CD4-positive, alpha-beta T cell treated with Interleukin-17A for 1 hour (primary cell): Measurements from ENCODE around the gene FOXP2.

Source experiments
- DNase-seq: peaks from one replicate; pipeline ENCODE4 v3.0.0-alpha.2; 2020

Gene FOXP2

DNA sequence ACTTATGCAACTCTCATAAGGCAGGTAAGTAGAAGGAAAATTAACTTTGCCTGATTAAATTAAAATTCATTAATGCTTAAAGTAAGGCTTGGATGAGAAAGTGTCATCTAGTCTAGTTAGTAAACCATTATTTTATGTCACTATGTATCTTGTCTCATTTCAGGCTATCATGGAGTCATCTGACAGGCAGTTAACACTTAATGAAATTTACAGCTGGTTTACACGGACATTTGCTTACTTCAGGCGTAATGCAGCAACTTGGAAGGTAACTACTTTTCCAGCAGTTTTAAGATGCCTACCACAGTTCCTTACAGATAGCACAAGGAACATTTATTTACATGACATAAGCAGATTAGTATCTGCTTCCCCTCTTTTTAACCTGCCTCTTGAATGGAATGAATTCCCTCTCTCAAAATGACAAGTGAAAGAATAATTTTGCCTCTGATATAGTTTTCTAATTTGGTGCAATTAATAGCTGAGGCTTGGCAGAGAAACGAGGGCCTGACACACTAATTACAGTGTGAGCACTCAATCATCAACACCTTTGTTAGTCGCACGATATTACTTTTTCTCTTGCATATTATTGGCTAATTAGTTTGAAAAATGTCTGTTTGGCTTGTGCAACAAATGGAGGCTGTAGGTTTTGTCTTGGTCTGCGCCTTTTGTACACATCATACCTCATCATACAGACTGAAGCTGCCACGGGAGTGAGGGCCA is 245.0 kb downstream of the FOXP2 start:
- no peak for DNase-seq

DNA sequence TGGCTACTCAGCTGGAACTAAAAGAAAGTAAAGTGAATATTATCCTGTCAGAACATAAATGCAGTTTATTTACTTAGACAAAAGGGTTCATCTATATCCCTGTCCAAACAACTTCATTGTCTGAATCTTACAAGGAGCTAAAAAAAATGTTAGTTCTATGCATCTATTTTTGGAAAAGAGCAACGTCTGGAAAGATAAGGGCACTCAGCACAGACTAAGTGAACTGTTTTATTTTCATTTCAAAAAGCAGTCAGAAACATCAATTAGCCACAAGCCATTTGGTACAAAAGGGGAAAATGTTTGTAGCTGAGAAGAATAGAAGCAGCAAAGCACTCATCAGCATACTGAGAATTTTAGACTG is 245.5 kb downstream of the FOXP2 start:
- DNase-seq = no peak

DNA sequence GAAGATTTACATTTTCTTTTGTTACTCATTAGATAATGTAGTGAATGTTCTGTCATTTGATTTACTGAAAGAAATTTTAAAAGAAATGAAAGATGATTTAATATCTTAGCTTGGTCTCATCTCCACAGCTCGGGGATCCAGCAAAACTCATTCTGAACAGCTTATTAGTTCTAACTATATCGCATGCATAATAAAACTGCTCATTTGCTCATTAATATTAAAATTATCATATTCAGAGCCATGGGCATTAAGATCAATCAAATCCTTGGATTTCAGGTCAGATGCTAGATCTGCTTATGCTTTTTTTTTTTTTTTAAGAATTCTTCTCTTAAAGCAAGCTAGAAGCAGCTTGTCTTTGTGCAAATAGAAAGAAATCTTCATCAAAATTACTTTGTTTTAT is 246.1 kb downstream of the FOXP2 start:
- DNase-seq = no peak

DNA sequence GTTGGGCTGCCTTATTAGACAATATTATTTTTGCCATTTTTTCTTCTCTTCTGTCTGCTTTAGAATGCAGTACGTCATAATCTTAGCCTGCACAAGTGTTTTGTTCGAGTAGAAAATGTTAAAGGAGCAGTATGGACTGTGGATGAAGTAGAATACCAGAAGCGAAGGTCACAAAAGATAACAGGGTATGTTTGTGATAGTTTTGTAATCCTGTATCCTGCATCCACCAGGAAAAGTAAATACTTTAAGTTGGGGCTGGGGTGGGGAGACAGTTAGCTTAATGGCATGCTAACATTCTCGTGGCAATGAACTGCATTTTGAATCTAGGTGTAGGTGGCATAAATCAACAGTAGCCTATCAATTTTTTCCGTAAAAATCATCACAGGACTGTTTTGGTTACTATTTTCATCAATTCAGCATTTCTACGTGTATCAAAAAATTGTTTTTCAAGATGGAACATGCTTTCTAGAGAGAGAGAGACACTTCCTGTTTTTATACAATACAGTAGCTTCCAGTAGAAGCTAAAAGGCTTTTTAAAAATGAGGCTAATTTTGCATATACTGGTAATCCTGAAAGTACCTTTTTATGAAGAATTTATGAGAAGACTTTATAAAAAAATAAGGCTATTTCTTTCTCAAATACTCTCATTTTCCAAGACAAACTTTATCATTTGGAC is 247.5 kb downstream of the FOXP2 start:
- no peak for DNase-seq

DNA sequence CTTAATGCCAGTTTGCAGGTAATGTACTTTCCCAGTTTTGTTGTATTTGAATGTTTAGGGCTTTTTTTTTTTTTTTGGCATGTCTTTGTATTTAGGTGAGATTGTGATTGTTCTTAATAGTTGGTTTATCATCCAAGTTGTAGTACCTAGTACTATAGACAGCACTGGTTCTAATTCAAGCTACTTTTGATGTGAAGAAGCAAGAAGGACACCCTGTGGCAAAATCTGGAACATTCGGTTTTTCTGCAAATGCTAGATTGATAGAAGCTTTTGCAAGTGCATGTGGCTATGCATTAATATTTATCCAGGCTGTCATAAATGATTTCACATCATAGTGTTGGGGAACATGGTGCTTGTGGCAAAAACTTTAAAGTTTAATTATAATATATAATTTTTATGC is 248.9 kb downstream of the FOXP2 start:
- DNase-seq = no peak

DNA sequence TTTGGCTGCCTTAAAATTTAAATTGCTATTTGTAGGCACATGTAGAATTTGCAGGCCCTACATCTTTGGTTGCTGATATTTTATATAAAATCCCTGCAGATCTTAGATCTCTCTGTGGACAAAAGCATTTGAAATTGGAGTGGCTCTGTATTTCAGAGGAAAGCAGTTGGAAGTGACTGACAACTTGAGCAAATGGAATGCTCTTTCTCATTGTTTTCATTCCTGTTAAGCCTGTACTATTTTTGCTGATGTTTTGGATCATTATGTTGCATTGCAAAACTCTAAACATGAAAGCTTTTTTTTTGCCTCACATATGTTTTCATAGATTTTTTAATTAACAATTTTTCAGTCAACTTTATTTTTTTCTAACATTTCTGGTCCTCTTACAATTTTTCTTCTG is 256.1 kb downstream of the FOXP2 start:
- no peak for DNase-seq

DNA sequence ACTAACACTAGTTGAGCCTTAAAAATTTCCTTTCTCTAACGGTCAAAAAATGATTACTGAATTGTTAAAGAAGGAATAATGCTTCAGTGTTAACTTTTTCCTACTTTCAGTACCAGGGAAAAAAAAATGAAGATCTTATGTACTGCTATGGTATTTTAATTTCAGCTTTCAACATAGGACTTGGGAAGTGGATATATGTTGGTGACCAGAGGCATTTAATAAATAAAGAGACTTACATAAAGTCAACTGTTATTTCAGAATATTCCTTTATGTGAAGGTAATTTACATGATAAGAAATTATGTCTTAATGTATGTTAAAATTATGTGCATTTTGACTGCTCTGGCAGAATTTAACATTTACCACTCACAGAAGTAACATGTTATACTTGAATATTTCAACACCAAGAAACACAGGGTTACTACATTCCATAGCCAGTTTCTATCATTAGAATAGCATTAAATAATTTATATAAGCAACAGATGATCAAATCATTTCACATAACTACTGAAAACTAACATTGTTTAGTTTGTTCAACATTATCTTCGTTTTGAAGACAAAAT is 257.0 kb downstream of the FOXP2 start:
- no peak for DNase-seq

DNA sequence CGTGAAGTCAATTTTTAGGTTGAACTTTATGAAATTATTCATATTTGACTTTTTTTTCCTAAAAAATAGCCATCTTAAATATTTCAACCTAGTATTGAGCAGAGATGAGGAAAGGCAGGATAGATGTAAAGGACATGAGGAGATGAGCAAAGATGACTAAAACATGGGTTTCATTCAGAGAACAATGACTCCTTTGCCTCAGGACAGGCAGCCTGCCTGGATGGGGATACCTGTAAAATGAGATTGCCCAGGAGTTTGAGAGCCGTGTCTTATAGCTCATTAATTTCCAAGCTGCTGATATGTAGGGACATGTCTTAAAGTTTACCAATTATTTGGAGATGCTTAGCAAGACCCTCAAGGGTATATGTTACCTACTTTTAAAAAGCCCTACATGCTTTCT is 263.5 kb downstream of the FOXP2 start:
- no peak for DNase-seq

DNA sequence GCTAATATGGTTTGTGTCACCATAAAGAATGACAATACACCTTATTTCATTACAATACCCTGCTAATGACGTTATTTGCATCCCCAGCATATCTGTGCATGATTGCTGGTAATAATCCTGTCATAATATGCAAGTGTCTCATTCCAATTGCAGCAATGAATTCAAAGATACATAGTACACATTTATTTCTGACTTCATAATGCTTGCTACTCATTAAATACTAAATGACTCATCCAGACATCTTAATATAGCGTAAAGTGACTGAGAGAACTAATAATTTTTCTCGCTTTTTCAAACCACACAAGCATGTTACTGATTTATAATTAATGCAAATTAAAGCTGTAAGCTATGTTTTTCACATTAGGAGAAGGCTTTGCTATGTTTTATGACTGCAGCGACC is 272.6 kb downstream of the FOXP2 start:
- DNase-seq = no peak

DNA sequence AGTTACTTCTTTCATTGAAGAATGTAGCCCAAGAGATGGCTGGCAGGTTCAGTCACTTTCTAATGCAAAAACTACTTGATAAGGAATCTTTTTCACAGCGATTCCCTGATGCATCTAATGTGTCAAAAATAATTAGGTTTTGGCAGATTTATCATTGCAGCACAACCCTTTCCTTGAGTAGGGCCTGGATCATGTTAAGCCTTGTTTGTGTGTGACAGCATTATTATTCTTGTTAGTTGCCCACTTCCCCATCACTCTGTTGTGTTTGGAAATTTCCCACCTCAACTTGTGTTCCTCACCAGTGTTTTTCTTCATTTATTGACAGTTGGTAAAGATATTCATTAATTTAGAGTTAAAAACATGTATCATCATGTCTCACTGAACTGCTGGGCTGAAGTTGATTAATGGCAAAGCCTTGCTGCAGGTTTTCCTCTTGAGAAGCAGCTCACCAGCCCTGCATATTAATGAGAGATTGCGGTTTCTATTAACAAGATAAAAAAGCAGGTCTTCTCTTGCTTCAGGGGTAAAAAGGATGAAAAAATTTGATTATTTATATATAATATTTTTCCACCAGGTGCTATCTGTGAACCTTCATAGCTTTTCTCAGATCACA is 273.9 kb downstream of the FOXP2 start:
- no peak for DNase-seq

DNA sequence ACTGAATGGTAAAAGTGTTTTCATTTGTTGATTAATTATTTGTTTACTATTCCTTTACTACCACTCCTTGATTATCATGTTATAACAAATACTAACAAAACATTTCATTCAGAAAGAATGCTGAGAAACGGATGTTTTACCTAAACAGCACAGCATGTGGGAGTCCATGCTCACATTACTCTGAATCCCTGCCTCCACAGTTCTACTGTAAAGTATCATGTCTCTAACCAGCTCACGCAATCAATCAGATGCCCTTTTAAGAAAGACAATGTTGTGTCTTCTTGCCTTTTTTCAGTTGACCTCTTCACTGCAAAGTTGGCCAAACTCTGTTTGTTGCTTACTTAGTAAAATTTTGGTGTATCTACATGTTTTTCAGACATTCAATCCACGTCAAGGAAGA is 274.8 kb downstream of the FOXP2 start:
- DNase-seq = no peak

DNA sequence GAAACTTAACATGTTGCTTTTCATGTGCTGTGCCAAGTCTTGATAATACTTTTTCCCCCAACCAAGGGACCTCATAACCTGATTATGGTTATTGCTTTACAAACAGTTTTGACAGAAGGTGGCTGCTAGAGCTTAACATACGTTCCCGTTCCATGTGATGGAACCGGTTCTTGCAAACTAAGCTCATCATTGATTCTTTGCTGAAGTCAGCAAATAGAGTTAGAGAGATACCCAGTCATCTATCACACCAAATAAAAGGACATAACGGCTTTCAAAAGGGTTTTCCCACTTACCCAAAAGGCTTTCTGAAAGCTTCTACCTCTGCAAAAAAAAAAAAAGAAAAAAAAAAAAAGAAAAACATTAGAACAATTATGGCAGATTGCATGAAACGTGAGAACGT is 277.0 kb downstream of the FOXP2 start:
- no peak for DNase-seq

DNA sequence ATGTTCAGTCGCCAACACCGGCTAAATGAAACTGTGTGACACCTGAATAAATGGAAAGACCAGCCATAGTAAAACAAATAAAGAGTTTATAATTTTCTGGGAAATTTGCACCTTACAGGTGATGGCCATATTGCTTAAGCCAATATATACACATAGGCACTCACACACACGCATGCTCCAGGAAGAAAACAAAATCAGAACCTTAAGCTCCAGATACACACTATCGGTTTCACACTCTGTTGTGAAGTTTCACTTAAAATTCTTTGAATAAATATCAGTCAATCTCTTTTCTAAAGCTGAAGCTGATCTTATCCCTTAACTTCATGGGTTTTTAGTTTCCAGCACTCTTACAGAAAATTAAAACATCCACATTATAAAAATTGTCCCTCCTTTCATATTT is 280.6 kb downstream of the FOXP2 start:
- no peak for DNase-seq

DNA sequence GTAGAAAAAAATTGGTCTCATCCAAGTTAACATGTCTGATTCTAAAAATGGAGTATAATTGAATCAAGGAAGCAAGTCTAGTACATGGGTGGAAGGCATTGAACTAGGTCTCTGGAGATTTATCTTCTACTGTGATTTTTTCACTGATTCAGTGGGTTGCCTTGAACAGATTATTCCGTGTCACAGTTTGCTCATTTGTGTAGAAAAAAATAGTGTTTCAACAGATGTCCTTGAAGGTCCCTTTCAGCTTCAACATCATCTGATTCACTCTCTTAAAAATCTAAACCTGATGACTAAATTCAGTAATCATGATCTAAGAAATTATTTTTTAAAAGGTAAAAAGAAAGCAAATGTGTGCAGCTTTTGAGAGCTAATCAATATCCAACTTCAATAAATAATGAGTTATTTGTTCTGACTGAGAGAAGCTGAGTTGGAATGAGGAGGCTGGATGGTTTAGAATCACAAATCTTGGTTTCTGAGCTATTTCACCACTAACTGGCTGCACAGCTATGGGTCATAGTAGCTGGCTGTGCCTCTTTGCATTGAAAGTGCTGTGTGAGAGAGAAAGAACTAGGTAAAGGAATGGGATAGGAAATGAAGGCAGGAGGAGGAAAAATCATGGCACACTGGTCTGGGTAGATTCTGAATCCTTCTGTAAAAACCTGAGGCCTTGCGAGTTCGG is 285.8 kb downstream of the FOXP2 start:
- DNase-seq = no peak

DNA sequence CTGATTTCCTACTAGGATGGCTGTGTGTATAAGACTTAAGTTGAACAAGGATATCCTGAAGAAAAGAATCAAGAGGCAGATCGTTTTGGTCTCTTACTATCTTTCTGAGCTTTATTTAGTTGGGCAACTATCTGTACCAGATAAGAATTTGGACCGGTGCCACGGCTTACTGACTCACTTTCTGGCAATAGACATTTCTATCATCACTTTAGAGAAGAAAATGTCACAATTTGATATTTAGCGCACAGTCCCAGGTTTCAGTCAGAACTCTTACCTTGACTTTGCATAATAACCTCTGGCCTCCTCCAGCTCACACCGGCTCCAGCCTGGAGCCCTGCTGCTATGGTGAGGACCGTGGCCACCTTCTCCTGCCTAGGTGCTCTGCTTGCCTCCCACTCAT is 289.1 kb downstream of the FOXP2 start:
- no peak for DNase-seq

DNA sequence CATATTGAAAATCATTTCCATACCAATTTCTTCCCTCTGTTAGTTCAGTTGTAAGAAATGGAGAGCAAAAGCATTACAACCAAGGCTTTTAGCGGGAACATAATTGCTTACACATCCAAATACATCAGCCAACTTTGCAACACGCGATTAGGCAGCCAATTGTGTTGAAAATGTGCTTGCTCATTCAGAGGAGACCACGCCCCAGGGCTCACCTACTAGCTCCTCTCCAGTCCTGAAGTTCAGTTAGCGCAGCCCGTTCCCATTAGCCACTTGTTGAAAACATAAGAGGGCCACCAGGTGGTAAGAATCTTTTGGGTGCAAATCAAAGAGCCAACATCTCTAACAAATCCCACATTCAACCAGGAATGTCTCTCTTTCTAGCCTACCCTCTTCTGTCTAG is 294.0 kb downstream of the FOXP2 start:
- no peak for DNase-seq

DNA sequence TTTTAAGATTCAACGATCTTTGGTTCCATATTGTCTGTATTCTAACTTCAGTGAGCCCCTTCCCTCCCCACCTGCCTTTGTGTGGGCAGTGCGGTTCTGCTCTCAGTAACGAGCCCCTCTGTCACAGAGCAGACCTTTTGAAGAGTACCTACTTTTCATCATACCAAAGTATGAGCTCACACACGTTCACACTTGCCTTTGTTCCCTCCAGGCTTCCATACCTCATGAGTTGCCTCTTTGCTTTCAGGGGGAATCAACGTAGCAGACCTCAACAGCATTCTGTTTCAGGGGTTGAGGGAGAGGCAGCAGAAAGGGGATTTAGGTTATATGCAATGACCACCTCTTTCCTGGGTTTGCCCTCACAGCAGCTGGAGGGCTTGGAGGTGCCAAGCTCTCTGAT is 295.9 kb downstream of the FOXP2 start:
- no peak for DNase-seq

DNA sequence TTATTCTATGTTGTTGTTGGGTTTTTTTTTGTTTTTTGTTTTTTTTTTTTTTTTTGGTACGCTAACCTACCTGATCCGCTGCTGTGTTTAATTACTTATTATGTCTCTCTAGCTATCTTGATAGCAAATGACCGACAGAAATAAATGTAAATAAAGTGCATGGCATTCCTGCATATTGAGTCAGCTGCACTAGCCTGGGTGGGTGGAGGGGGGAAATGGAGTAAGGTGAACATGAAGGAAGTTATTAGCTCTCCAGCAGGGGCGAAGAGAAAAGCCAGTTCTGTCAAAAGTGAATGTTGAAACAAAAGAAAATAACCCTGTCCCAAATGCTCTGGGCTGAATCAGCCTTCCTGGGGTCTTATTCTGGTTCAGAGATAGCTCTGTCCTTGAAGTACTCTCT is 296.6 kb downstream of the FOXP2 start:
- no peak for DNase-seq

DNA sequence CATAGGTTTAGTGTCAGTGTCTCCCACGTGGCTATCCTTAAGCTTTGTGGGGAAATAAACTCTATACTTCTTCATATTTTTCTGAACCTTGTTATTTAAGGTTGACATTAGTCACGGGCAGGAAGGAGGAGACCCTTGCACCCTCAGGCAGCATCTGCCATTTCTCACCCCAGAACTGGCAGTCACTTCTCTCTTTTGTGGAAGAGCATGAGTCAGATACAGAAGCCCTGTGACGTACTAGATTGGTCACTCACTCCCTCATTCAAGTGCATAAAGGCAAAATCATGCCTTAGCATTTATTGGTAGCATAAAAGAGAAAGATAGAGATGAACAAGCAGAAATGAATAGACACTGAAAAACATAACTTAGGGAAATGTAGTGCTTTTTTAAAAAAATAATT is 301.3 kb downstream of the FOXP2 start:
- DNase-seq = no peak

DNA sequence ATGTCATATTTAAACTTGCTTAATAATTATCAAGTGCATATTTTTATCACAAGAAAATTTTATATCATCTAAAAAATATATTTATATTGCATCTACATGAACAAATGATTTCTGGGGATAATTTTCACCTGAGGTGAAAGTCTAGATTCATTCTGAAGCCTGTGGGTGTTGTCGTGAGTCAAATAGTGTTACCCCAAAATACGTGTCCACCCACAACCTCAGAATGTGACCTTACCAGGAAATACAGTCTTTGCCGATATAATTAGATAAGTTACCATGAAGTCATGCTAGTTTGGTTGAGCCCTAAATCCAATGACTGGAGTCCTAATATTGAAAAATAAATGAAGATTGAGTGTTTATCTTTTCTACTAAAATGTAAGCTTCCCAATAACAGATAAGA is 304.2 kb downstream of the FOXP2 start:
- no peak for DNase-seq

DNA sequence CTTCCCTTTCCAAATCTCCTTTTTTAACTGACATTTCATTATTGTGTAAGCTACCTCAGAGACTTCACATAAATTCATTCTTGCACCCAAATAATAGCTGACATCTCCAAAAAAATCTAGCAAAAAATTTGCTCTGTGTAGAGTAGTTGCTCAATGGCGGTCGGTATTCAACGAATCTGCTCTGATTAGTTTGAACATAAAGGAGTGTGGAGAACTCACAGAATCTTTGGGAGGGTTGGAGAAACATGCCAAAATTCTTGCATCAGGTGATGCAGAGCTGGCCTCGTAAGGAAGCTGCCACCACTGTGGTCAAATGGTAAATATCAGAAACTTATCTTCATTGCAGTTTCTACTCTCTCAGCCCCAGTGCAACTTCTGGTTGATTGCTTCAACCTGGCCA is 306.1 kb downstream of the FOXP2 start:
- no peak for DNase-seq

DNA sequence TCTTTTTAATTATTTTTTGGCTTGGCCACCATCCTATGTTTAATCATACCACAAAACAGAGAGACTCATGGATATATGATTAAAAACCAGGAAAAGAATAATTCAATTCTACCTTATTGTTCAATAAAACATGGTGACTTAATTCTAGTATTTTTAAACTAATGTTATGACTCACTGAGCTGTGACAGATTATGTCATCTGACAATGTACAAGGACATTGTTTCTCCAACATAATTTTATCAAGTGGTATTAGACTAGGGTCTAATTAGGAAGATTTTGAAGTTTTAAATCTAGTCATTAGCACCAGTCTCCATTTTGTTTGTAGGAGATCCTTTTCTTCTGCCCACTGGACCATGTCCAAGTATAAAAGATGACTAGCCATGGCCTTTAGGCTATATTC is 307.9 kb downstream of the FOXP2 start:
- no peak for DNase-seq

DNA sequence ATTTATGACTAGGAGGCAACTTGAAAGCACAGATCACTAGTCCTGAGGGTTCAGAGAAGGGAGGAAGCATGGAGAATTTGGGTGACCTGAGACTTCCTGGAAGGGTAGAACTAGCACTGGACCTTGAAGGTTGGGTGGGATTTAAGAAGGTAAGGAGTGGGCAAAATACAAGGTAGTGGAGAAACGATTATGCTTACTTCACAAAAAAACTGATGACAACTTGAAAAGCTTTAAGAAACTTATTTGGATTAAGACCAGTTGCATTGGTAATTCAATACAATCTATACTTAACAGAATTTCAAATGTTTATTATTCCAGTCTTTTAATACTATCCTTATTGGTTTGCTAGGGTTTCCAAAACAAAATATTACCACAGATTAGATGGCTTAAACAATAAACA is 308.7 kb downstream of the FOXP2 start:
- DNase-seq = no peak

DNA sequence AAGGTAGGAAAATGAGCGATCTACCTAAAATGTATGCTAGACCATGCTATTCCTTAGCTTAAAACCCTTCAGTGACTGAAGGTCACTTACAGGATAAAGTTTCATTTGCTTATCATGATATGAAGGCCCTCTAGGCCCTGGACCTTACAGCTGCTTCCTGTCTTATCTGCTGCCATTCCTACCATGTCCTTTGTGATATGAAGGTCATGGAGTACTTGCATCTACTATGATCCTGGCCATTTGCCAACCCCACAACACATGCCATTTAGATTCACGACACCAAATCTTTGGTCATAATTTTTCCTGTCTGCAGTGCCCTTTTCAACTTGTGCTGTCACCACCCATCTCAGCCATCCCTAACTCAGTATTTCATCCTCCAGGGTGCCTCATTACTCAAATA is 325.5 kb downstream of the FOXP2 start:
- DNase-seq = no peak
